ENCODE data around the gene AP4M1. TPM values are rescaled to one million over a fixed set of nuclear protein-coding genes. Genes with fewer than 3 reads are reported as not detected.

Gene AP4M1
- polyA plus RNA-seq, 2 of the 4 experiments (the other 2 are of a cell fraction) = 16.6 to 18.3 TPM

- POLR2A ChIA-PET = interaction anchor here (1.4 kb wide), 1 partner anchor 21 kb away, joined by 6 read pairs; the partner anchor contains the start of genes AP4M1 and MCM7
- CTCF ChIA-PET = interaction anchor here (1.5 to 5.6 kb wide), 2 partner anchors 9 kb away, joined by 4 to 46 read pairs; no protein-coding TSS in a partner anchor
- WGBS (ENCODE audit: missing lambda C conversion rate) = 91% methylated on average over 1 of the region's 1 CpG
- Histone ChIP-seq H3K9me3 (no peaks in the 10 kb centered on the region), H3K27ac (no peak overlapping the region), H3K4me1 (peaks cover 29% of the 10 kb centered on the region), H3K4me2 (no peak overlapping the region), H3K4me3 (no peak overlapping the region)
- DNase-seq (ENCODE audit: low read depth in 1 of 2, low spot score in 1 of 2) = no peak
- ATAC-seq = no peak
- no peak for FAIRE-seq
- TF ChIP-seq MAFK (IDR thresholded peaks at IDR 0.05; ENCODE audit: partially characterized antibody) = no peak
These were observed 21.1 kb downstream of the AP4M1 start for GRCh38 chr7:100122568-100122967.

- 89% methylated on average over 4 of the region's 4 CpGs for WGBS (ENCODE audit: missing lambda C conversion rate)
- ChIA-PET CTCF (interaction anchor here (0.6 to 5.6 kb wide), 8 partner anchors 7 to 283 kb away, joined by 3 to 46 read pairs (median 4); no protein-coding TSS in a partner anchor), POLR2A (interaction anchor here (0.8 to 1.5 kb wide), 3 partner anchors 23 to 304 kb away, joined by 3 to 10 read pairs (median 3); partner anchors contain the start of genes AP4M1, LAMTOR4, MCM7 and ZCWPW1)
- no peak overlapping the region for H3K4me3 ChIP-seq
- DNase-seq (ENCODE audit: low read depth in 1 of 2, low spot score in 1 of 2) (no peak), FAIRE-seq (no peak), ATAC-seq (no peak)
- no peak for TF ChIP-seq EHMT2 (IDR thresholded peaks at IDR 0.05; ENCODE audit: low read depth)
- TF ChIP-seq E2F6 (IDR thresholded peaks at IDR 0.05; ENCODE audit: borderline replicate concordance, low read depth) = no peak
- TF ChIP-seq EHF (CRISPR knock-in tag; IDR thresholded peaks at IDR 0.05) = no peak
- no peak for TF ChIP-seq NPAS2 (CRISPR knock-in tag; IDR thresholded peaks at IDR 0.05; ENCODE audit: borderline replicate concordance)
- no peak for TF ChIP-seq BHLHE40 (IDR thresholded peaks at IDR 0.05; ENCODE audit: low read depth, low read length)
- TF ChIP-seq FOSL2 (IDR thresholded peaks at IDR 0.05) = no peak
- TF ChIP-seq FOSL2 (CRISPR knock-in tag; IDR thresholded peaks at IDR 0.05) = no peak
- TF ChIP-seq KDM5A (IDR thresholded peaks at IDR 0.05) = no peak
- 0 out of 6 replicates have a peak overlapping the region, but pooled peaks of 1 of the 2 experiments have one; percentile 8 for H3K27ac ChIP-seq
- H3K4me1 ChIP-seq = peaks cover 31% of the 10 kb centered on the region
- H3K4me2 ChIP-seq = peak overlapping the region; percentile 62; the same call in 2 of the 3 replicates
- H3K9me3 ChIP-seq = no peaks in the 10 kb centered on the region
These were observed 23.1 kb downstream of the AP4M1 start for GRCh38 chr7:100124301-100125230.

- FAIRE-seq (no peak), DNase-seq (ENCODE audit: low read depth in 1 of 2, low spot score in 1 of 2) (no peak), ATAC-seq (peak in 1 of 2 experiments; percentile 61; a peak in 3 of 6 replicates)
- Histone ChIP-seq H3K9me3 (no peaks in the 10 kb centered on the region), H3K4me1 (peaks cover 30% of the 10 kb centered on the region), H3K27ac (peak overlapping the region; percentile 90 to 94), H3K4me3 (peak overlapping the region; percentile 64), H3K4me2 (peak overlapping the region; percentile 62)
- ChIA-PET CTCF (interaction anchor here (0.6 to 2.9 kb wide), 4 partner anchors 9 to 205 kb away, joined by 3 to 13 read pairs (median 4); no protein-coding TSS in a partner anchor), POLR2A (interaction anchor here (0.5 to 1.7 kb wide), 7 partner anchors 13 to 303 kb away, joined by 3 to 11 read pairs (median 4); partner anchors contain the start of genes AP4M1, LAMTOR4, MCM7 and ZCWPW1)
- WGBS (ENCODE audit: missing lambda C conversion rate) = 7% methylated on average over 29 of the region's 29 CpGs
- TF ChIP-seq HOXA7 (CRISPR knock-in tag; IDR thresholded peaks at IDR 0.05) = no peak
- 0 out of 2 replicates have a peak, but pooled peaks have one; percentile 22 for TF ChIP-seq CHD4 (IDR thresholded peaks at IDR 0.05; ENCODE audit: borderline replicate concordance)
- TF ChIP-seq MYC (IDR thresholded peaks at IDR 0.05; ENCODE audit: borderline replicate concordance, low read length) = no peak
- TF ChIP-seq RARB (CRISPR knock-in tag; IDR thresholded peaks at IDR 0.05) = no peak
- 0 out of 3 replicates have a peak, but pooled peaks have one; percentile 15 for TF ChIP-seq SMC3 (IDR thresholded peaks at IDR 0.05)
- TF ChIP-seq REST (IDR thresholded peaks at IDR 0.05) = no peak
- no peak for TF ChIP-seq RNF2 (IDR thresholded peaks at IDR 0.05; ENCODE audit: borderline replicate concordance, low read depth)
- TF ChIP-seq HOXB13 (CRISPR knock-in tag; IDR thresholded peaks at IDR 0.05; ENCODE audit: low read depth) = no peak
- TF ChIP-seq EP300 (IDR thresholded peaks at IDR 0.05) = no peak
- TF ChIP-seq NR3C1 (IDR thresholded peaks at IDR 0.05) = no peak
- TF ChIP-seq SREBF2 (IDR thresholded peaks at IDR 0.05) = no peak
- TF ChIP-seq E2F6 (IDR thresholded peaks at IDR 0.05; ENCODE audit: borderline replicate concordance, low read depth) = 0 out of 2 replicates have a peak, but pooled peaks have one; percentile 45
- TF ChIP-seq CEBPB (IDR thresholded peaks at IDR 0.05) = no peak
- peak; percentile 45 for TF ChIP-seq CHD2 (IDR thresholded peaks at IDR 0.05; ENCODE audit: low read length, partially characterized antibody)
- no peak for TF ChIP-seq RCOR1 (IDR thresholded peaks at IDR 0.05; ENCODE audit: low read depth, low read length)
- TF ChIP-seq ZC3H11A (IDR thresholded peaks at IDR 0.05) = no peak
- no peak for TF ChIP-seq HOXB5 (CRISPR knock-in tag; IDR thresholded peaks at IDR 0.05)
- TF ChIP-seq EHF (CRISPR knock-in tag; IDR thresholded peaks at IDR 0.05) = no peak
- TF ChIP-seq MAX (IDR thresholded peaks at IDR 0.05) = peak; percentile 89
These were observed 24.9 kb downstream of the AP4M1 start for GRCh38 chr7:100126239-100126930.

All from A549 (cell line).